ENCODE results near the gene CHCHD3. TPM values are rescaled to one million over a fixed set of nuclear protein-coding genes. Genes with fewer than 3 reads are reported as not detected.

The CHCHD3 gene
- total RNA-seq, 1 experiment from 2014 or later = 100 TPM

DNA sequence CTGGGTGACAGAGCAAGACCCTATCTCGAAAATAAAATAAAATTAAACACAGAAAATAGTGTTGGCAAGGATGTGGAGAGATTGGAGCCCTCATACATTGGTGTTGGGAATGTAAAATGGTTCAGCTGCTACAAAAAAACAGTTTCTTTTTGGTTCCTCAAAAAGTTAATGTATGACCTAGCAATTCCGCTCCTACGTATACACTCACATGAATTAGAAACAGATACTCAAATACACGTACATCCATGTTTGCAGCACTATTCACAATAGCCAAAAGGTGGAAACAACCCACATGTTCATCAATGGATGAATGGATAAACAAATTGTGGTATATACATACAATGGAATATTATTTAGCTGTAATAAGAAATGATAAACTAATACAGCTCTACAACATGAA lies 28.4 kb upstream of the CHCHD3 start:
- Histone ChIP-seq H3K4me3 (no peak overlapping the region), H3K27ac (no peak overlapping the region), H3K36me3 (ENCODE audit: low read depth) (no peaks in the 10 kb centered on the region), H3K9me2 (ENCODE audit: insufficient read depth) (no peaks in the 10 kb centered on the region), H3K9me3 (ENCODE audit: insufficient read depth, low read depth) (no peaks in the 10 kb centered on the region; the same call in 1 of the 2 replicates), H3K27me3 (ENCODE audit: insufficient read depth, low read depth) (peaks cover 77% of the 10 kb centered on the region), H3F3A (ENCODE audit: insufficient read depth, low read depth) (no peaks in the 10 kb centered on the region), H3K79me2 (ENCODE audit: low read depth) (no peaks in the 10 kb centered on the region), H2AFZ (no peak overlapping the region), H3K4me2 (no peak overlapping the region), H4K20me1 (ENCODE audit: insufficient read depth) (no peaks in the 10 kb centered on the region), H3K4me1 (replicated peaks; ENCODE audit: insufficient read depth) (no peaks in the 10 kb centered on the region)
- TF ChIP-seq, protein P1, sequence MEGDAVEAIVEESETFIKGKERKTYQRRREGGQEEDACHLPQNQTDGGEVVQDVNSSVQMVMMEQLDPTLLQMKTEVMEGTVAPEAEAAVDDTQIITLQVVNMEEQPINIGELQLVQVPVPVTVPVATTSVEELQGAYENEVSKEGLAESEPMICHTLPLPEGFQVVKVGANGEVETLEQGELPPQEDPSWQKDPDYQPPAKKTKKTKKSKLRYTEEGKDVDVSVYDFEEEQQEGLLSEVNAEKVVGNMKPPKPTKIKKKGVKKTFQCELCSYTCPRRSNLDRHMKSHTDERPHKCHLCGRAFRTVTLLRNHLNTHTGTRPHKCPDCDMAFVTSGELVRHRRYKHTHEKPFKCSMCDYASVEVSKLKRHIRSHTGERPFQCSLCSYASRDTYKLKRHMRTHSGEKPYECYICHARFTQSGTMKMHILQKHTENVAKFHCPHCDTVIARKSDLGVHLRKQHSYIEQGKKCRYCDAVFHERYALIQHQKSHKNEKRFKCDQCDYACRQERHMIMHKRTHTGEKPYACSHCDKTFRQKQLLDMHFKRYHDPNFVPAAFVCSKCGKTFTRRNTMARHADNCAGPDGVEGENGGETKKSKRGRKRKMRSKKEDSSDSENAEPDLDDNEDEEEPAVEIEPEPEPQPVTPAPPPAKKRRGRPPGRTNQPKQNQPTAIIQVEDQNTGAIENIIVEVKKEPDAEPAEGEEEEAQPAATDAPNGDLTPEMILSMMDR (conservative IDR thresholded peaks at IDR 0.05) = no peak
- TF ChIP-seq EZH2 (IDR thresholded peaks at IDR 0.05; ENCODE audit: low read depth) = no peak
- ChIA-PET POLR2A (ENCODE audit: unreplicated experiment) (no interaction called here), CTCF (no interaction called here)
- DNase-seq = no peak
- intact Hi-C loops (cut with micrococcal nuclease; ENCODE audit: unreplicated experiment) = no loop called here
- BruUV-seq (replicated peaks) = no TSS peak

DNA sequence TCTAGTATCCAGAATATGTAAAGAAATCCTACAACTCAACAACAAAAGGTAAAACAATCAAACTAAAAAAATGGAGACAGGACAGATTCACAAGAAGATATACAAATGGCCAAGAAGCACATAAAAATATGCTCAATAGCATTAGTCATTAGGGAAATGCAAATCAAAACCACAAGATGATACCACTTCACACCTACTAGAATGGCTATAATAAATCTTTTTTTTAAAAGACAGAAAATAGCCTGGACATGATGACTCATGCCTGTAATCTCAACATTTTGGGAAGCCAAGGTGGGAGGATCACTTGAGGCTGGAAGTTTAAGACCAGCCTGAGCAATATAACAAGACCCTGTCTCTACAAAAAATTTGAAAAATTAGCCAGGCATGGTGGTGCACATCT lies 27.9 kb upstream of the CHCHD3 start:
- no peak overlapping the region for H3K4me2 ChIP-seq
- intact Hi-C loops (cut with micrococcal nuclease; ENCODE audit: unreplicated experiment) = no loop called here
- POLR2A ChIA-PET (ENCODE audit: unreplicated experiment) = no interaction called here
- H3K4me3 ChIP-seq = no peak overlapping the region
- no peaks in the 10 kb centered on the region for H3K36me3 ChIP-seq (ENCODE audit: low read depth)
- no peak overlapping the region for H2AFZ ChIP-seq
- H3K79me2 ChIP-seq (ENCODE audit: low read depth) = no peaks in the 10 kb centered on the region
- no peak overlapping the region for H3K27ac ChIP-seq
- no peak for DNase-seq
- no peaks in the 10 kb centered on the region for H4K20me1 ChIP-seq (ENCODE audit: insufficient read depth)
- TF ChIP-seq EZH2 (IDR thresholded peaks at IDR 0.05; ENCODE audit: low read depth) = no peak
- TF ChIP-seq, protein P1 (conservative IDR thresholded peaks at IDR 0.05) = no peak
- no TSS peak for BruUV-seq (replicated peaks)
- CTCF ChIA-PET = no interaction called here
- no peaks in the 10 kb centered on the region for H3K4me1 ChIP-seq (replicated peaks; ENCODE audit: insufficient read depth)
- H3K9me2 ChIP-seq (ENCODE audit: insufficient read depth) = no peaks in the 10 kb centered on the region
- H3K9me3 ChIP-seq (ENCODE audit: insufficient read depth, low read depth) = no peaks in the 10 kb centered on the region; the same call in 1 of the 2 replicates
- no peaks in the 10 kb centered on the region for H3F3A ChIP-seq (ENCODE audit: insufficient read depth, low read depth)
- peaks cover 73% of the 10 kb centered on the region for H3K27me3 ChIP-seq (ENCODE audit: insufficient read depth, low read depth)

DNA sequence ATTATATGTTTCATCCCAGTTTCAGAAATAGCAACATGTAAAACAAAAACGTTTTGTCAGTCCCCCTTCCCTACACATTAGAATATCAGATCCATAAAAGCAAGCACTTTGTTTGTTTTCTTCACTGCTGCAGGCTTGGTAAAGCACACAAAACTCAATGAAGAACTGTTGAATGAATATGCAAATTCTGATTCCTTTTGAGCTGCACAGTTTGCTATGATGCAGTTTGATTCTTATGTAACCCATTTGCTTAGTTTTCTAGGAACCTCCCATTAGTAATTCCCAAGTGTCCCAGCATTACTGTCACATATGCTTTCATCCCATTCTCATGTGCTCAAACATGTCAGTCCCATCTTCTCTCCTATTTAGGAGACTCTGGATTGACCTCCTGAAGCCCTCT lies 26.1 kb upstream of the CHCHD3 start:
- TF ChIP-seq, protein P1 (conservative IDR thresholded peaks at IDR 0.05) = no peak
- no peak for TF ChIP-seq EZH2 (IDR thresholded peaks at IDR 0.05; ENCODE audit: low read depth)
- Histone ChIP-seq H4K20me1 (ENCODE audit: insufficient read depth) (no peaks in the 10 kb centered on the region), H3K27ac (no peak overlapping the region), H3K36me3 (ENCODE audit: low read depth) (no peaks in the 10 kb centered on the region), H3K79me2 (ENCODE audit: low read depth) (no peaks in the 10 kb centered on the region), H3F3A (ENCODE audit: insufficient read depth, low read depth) (no peaks in the 10 kb centered on the region), H3K9me3 (ENCODE audit: insufficient read depth, low read depth) (no peaks in the 10 kb centered on the region; the same call in 1 of the 2 replicates), H3K4me1 (replicated peaks; ENCODE audit: insufficient read depth) (no peaks in the 10 kb centered on the region), H3K27me3 (ENCODE audit: insufficient read depth, low read depth) (peaks cover 72% of the 10 kb centered on the region), H3K4me2 (no peak overlapping the region), H3K9me2 (ENCODE audit: insufficient read depth) (no peaks in the 10 kb centered on the region), H3K4me3 (no peak overlapping the region), H2AFZ (no peak overlapping the region)
- intact Hi-C loops (cut with micrococcal nuclease; ENCODE audit: unreplicated experiment) = no loop called here
- CTCF ChIA-PET = no interaction called here
- DNase-seq = no peak
- POLR2A ChIA-PET (ENCODE audit: unreplicated experiment) = no interaction called here
- no TSS peak for BruUV-seq (replicated peaks)

All from PC-9 (cell line).